Measurements from ENCODE around the gene MBD3L1.

The MBD3L1 gene

GRCh38 chr19:8832132-8833021, at the start of gene MBD3L1, which contains the start of gene ZNF558:
TSS of gene MBD3L1 (plus strand) at chr19:8832377. CDS start at chr19:8842679, 10,302 bp downstream.
TSS of gene ZNF558 (minus strand) at chr19:8832304. CDS start at chr19:8822659, 9,645 bp downstream.
- TF ChIP-seq CTCF (conservative IDR thresholded peaks at IDR 0.05) (peak; percentile 71), ZFX (IDR thresholded peaks at IDR 0.05) (peak; percentile 76)
- peak within 1 kb of the TSS; percentile 82 for H3K27ac ChIP-seq

GRCh38 chr19:8794823-8795222, 37.4 kb upstream of the MBD3L1 start:
- no peak overlapping the region for H3K27ac ChIP-seq
- TF ChIP-seq CTCF (conservative IDR thresholded peaks at IDR 0.05) (no peak), ZFX (IDR thresholded peaks at IDR 0.05) (no peak)

GRCh38 chr19:8806661-8807060, 25.5 kb upstream of the MBD3L1 start:
- no peak overlapping the region for H3K27ac ChIP-seq
- TF ChIP-seq CTCF (conservative IDR thresholded peaks at IDR 0.05) = no peak

- no peak overlapping the region for H3K27ac ChIP-seq
- TF ChIP-seq ZFX (IDR thresholded peaks at IDR 0.05) = no peak
- no peak for TF ChIP-seq CTCF (conservative IDR thresholded peaks at IDR 0.05)
Measured at GRCh38 chr19:8811315-8812172, 20.6 kb upstream of the MBD3L1 start.

- no peak overlapping the region for H3K27ac ChIP-seq
- TF ChIP-seq CTCF (conservative IDR thresholded peaks at IDR 0.05) = no peak
- TF ChIP-seq ZFX (IDR thresholded peaks at IDR 0.05) = no peak
Measured at GRCh38 chr19:8814176-8814575, 18.0 kb upstream of the MBD3L1 start.

GRCh38 chr19:8815780-8816179, 16.4 kb upstream of the MBD3L1 start:
- no peak for TF ChIP-seq CTCF (conservative IDR thresholded peaks at IDR 0.05)
- TF ChIP-seq ZFX (IDR thresholded peaks at IDR 0.05) = no peak
- H3K27ac ChIP-seq = no peak overlapping the region

- no peak overlapping the region for H3K27ac ChIP-seq
- no peak for TF ChIP-seq ZFX (IDR thresholded peaks at IDR 0.05)
- no peak for TF ChIP-seq CTCF (conservative IDR thresholded peaks at IDR 0.05)
Measured at GRCh38 chr19:8820234-8820633, 11.9 kb upstream of the MBD3L1 start.
